Astrocyte (in vitro differentiated cells and primary cell): ENCODE data around the gene TOP3A. TPM values are rescaled to one million over a fixed set of nuclear protein-coding genes. Genes with fewer than 3 reads are reported as not detected.

Experiments
- DNase-seq: peaks from one replicate; pipeline ENCODE4 v3.0.0-alpha.2; 2010; ENCODE audit warnings: low read depth
- FAIRE-seq: peaks from 2 replicates; lab custom pipeline; 2011; peaks lifted over from hg19 to GRCh38; lab: Jason Lieb, UNC
- H2AFZ ChIP-seq: 2 replicates; pipeline ENCODE4 v1.6.0; 2012; ENCODE audit warnings: low read depth, low read length, inconsistent platforms
- H3K27ac ChIP-seq: 2 replicates; pipeline ENCODE4 v1.5.1; 2011; ENCODE audit warnings: low read depth, low read length, inconsistent platforms
- H3K27me3 ChIP-seq: 2 replicates; pipeline ENCODE4 v1.6.0; 2011; ENCODE audit warnings: low read length, inconsistent platforms; ENCODE audit not compliant: insufficient read depth
- H3K36me3 ChIP-seq: 2 replicates; pipeline ENCODE4 v1.5.1; 2011; ENCODE audit warnings: low read length, inconsistent platforms; ENCODE audit not compliant: insufficient read depth
- H3K4me1 ChIP-seq: 2 replicates; pipeline ENCODE4 v1.5.1; 2011; ENCODE audit warnings: low read length, inconsistent platforms; ENCODE audit not compliant: insufficient read depth
- H3K4me2 ChIP-seq: 2 replicates; pipeline ENCODE4 v1.6.0; 2012; ENCODE audit warnings: low read length, inconsistent platforms
- H3K4me3 ChIP-seq: 2 replicates; pipeline ENCODE4 v1.5.1; 2011; ENCODE audit warnings: low read depth, mild to moderate bottlenecking, low read length, inconsistent platforms; ENCODE audit not compliant: insufficient read depth
- H3K79me2 ChIP-seq: 2 replicates; pipeline ENCODE4 v1.6.0; 2012; ENCODE audit warnings: mild to moderate bottlenecking, low read length, inconsistent platforms; ENCODE audit not compliant: insufficient read depth
- H3K9ac ChIP-seq: 2 replicates; pipeline ENCODE4 v1.6.0; 2012; ENCODE audit warnings: mild to moderate bottlenecking, low read length, inconsistent platforms
- H3K9me3 ChIP-seq: 2 replicates; pipeline ENCODE4 v1.5.1; 2012; ENCODE audit warnings: low read depth, mild to moderate bottlenecking, low read length, inconsistent platforms; ENCODE audit not compliant: insufficient read depth
- H4K20me1 ChIP-seq: 2 replicates; pipeline ENCODE4 v1.6.0; 2012; ENCODE audit warnings: low read length, inconsistent platforms; ENCODE audit not compliant: insufficient read depth
- H3K27ac Mint-ChIP-seq: one replicate; pipeline ENCODE4 v1.8.0; 2021; ENCODE audit warnings: mild to moderate bottlenecking, mixed read lengths; ENCODE audit not compliant: unreplicated experiment
- H3K27me3 Mint-ChIP-seq: one replicate; pipeline ENCODE4 v1.8.0; 2021; ENCODE audit warnings: low read depth, mixed read lengths; ENCODE audit not compliant: unreplicated experiment
- H3K36me3 Mint-ChIP-seq: one replicate; pipeline ENCODE4 v1.8.0; 2021; ENCODE audit warnings: low read depth, mixed read lengths; ENCODE audit not compliant: unreplicated experiment
- H3K4me1 Mint-ChIP-seq: one replicate; pipeline ENCODE4 v1.8.0; 2021; ENCODE audit warnings: low read depth, mixed read lengths; ENCODE audit not compliant: unreplicated experiment
- H3K4me3 Mint-ChIP-seq: one replicate; pipeline ENCODE4 v1.8.0; 2021; ENCODE audit warnings: mild to moderate bottlenecking, moderate library complexity, mixed read lengths; ENCODE audit not compliant: unreplicated experiment
- H3K9me3 Mint-ChIP-seq: one replicate; pipeline ENCODE4 v1.8.0; 2021; ENCODE audit warnings: mild to moderate bottlenecking, mixed read lengths; ENCODE audit not compliant: unreplicated experiment
- EZH2 ChIP-seq: IDR thresholded peaks from 2 replicates; pipeline ENCODE4 v1.6.1; 2012; ENCODE audit warnings: mild to moderate bottlenecking, low read length, inconsistent platforms; ENCODE audit not compliant: insufficient read depth
- total RNA-seq: library from RNA; stranded (reverse); gene quantifications from 2 replicates; pipeline ENCODE4 v1.2.1, GENCODE V29; 2021
- TF ChIP-seq, protein P1 (sequence below): IDR thresholded peaks from 2 replicates; pipeline ENCODE4 v1.5.1; 2011; ENCODE audit warnings: low read depth, mild to moderate bottlenecking, inconsistent platforms, low read length, moderate library complexity; ENCODE audit not compliant: insufficient read depth

The TOP3A gene
- total RNA-seq, 1 donor from 2014 or later = 31.0 TPM

DNA sequence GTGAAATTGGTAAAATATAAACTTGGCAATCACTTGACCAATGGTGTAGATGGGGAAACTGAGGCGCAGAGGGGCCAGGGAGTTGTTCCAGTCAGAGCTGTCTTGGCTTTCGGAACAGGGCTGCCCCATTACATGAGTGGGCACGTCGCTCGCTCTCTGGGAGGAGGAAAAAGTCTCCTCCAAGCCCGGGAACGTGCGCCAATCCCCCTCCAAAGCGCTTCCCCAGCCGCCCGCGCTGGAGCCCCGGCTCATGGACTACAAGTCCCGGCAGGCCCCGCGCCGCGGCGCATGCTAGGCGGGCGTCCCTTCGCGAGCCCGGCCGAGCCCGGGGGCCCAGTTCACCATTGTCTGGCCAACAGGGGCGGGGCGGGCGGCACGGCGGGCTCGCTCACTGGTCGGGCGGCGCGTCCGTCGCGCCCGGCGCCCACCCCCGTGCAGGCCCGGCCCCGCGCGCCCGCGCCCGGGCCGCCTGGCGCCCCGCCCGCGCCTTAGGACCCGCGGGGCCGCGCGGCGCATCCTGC, 89.6 kb downstream of the TOP3A start, which contains the start of gene LLGL1:
Gene LLGL1, plus strand, starts transcription at position 515 of the 521 bp plus-strand sequence. CDS start 48 bp downstream, outside the sequence.
- DNase-seq (peak; percentile 79), FAIRE-seq (no peak)
- H3K9ac ChIP-seq = peak within 1 kb of the TSS; percentile 97
- no peaks in the 10 kb centered on the region for H3K27me3 ChIP-seq
- H3K4me3 ChIP-seq = peak within 1 kb of the TSS; percentile 95
- H3K36me3 Mint-ChIP-seq = no peaks in the 10 kb centered on the region
- peak within 1 kb of the TSS; percentile 94 for H3K27ac Mint-ChIP-seq
- no peaks in the 10 kb centered on the region for H3K27me3 Mint-ChIP-seq
- H4K20me1 ChIP-seq = peaks cover 43% of the 10 kb centered on the region
- peak within 1 kb of the TSS; percentile 88 for H2AFZ ChIP-seq
- H3K4me2 ChIP-seq = peak within 1 kb of the TSS; percentile 100
- peaks cover 5% of the 10 kb centered on the region for H3K4me1 Mint-ChIP-seq
- peaks cover 44% of the 10 kb centered on the region for H3K79me2 ChIP-seq
- H3K4me3 Mint-ChIP-seq = peak within 1 kb of the TSS; percentile 100
- H3K9me3 Mint-ChIP-seq = peaks cover 2% of the 10 kb centered on the region
- H3K4me1 ChIP-seq = peaks cover 27% of the 10 kb centered on the region
- no peaks in the 10 kb centered on the region for H3K36me3 ChIP-seq
- no peak within 1 kb of the TSS for H3K27ac ChIP-seq
- H3K9me3 ChIP-seq = no peaks in the 10 kb centered on the region
- no peak for TF ChIP-seq EZH2
- TF ChIP-seq, protein P1, sequence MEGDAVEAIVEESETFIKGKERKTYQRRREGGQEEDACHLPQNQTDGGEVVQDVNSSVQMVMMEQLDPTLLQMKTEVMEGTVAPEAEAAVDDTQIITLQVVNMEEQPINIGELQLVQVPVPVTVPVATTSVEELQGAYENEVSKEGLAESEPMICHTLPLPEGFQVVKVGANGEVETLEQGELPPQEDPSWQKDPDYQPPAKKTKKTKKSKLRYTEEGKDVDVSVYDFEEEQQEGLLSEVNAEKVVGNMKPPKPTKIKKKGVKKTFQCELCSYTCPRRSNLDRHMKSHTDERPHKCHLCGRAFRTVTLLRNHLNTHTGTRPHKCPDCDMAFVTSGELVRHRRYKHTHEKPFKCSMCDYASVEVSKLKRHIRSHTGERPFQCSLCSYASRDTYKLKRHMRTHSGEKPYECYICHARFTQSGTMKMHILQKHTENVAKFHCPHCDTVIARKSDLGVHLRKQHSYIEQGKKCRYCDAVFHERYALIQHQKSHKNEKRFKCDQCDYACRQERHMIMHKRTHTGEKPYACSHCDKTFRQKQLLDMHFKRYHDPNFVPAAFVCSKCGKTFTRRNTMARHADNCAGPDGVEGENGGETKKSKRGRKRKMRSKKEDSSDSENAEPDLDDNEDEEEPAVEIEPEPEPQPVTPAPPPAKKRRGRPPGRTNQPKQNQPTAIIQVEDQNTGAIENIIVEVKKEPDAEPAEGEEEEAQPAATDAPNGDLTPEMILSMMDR = no peak

DNA sequence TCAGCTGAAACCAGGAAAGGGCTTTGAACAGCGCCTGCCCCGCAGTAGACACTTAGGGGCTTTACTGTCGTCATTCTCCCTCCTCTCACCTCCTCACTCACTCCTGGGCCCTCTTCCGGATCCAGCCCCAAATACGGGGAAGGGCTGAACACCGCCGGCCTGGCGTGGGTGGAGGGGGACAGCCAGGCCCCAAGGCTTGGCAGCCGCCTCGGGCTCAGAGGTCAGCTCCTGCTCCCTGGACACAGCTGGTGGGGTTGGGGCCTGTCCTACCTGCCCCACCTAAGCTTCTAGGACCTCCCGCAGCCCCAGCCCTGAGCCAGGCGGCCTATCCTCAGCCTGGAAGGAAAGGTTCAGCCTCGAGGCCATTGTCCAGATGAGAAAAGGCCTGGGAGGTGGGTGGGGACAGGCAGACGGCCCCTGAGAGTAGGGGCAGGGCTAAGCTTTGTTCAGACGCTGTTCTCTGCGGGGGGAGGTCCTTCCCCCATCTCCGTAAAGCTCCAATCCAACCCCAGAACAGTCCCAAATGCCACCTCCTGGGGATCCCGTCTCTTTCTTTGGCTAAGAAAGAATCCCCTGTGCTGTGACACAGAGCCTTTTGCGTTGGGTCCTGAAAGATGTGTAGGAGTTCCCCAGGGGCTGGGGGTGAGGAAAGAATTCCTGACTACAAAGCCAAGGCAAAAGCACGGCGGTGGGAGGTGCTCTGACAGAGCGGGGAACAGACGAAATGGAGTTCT, 90.2 kb downstream of the TOP3A start:
- FAIRE-seq (no peak), DNase-seq (no peak)
- Histone ChIP-seq H3K79me2 (peaks cover 38% of the 10 kb centered on the region), H3K27me3 (no peaks in the 10 kb centered on the region), H3K4me1 (peaks cover 27% of the 10 kb centered on the region), H4K20me1 (peaks cover 37% of the 10 kb centered on the region), H3K9me3 (no peaks in the 10 kb centered on the region), H3K4me2 (peak overlapping the region; percentile 87), H3K4me3 (peak overlapping the region; percentile 53), H3K27ac (no peak overlapping the region), H3K36me3 (no peaks in the 10 kb centered on the region), H3K9ac (peak overlapping the region; percentile 64), H2AFZ (peak overlapping the region; percentile 84)
- Mint-ChIP-seq H3K27me3 (no peaks in the 10 kb centered on the region), H3K4me1 (peaks cover 5% of the 10 kb centered on the region), H3K9me3 (peaks cover 2% of the 10 kb centered on the region), H3K36me3 (no peaks in the 10 kb centered on the region), H3K4me3 (peak overlapping the region; percentile 88), H3K27ac (peak overlapping the region; percentile 94)
- TF ChIP-seq EZH2 = no peak
- TF ChIP-seq, protein P1 = no peak

DNA sequence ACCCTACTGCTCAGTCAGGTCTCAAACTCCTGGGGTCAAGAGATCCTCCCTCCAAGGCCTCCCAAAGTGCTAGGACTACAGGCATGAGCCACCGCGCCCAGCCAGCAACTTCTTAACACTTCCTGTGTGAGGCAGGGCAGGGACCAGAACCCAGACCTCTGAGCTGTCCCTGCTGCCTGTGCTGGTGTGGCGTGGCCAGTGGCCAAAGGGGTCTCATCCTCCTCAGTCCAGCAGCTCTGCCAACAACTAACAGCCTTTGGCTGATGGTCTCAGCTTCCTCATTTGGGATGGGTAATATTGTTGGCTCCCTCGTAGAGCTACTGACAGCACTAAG, 90.8 kb downstream of the TOP3A start:
- H3K27ac ChIP-seq = no peak overlapping the region
- H3K9me3 Mint-ChIP-seq = peaks cover 2% of the 10 kb centered on the region
- no peaks in the 10 kb centered on the region for H3K9me3 ChIP-seq
- peaks cover 31% of the 10 kb centered on the region for H3K4me1 ChIP-seq
- no peak overlapping the region for H2AFZ ChIP-seq
- H3K4me3 ChIP-seq = no peak overlapping the region
- no peak overlapping the region for H3K27ac Mint-ChIP-seq
- DNase-seq (no peak), FAIRE-seq (no peak)
- H3K36me3 Mint-ChIP-seq = no peaks in the 10 kb centered on the region
- H3K4me3 Mint-ChIP-seq = no peak overlapping the region
- no peaks in the 10 kb centered on the region for H3K27me3 ChIP-seq
- peaks cover 32% of the 10 kb centered on the region for H4K20me1 ChIP-seq
- peaks cover 7% of the 10 kb centered on the region for H3K4me1 Mint-ChIP-seq
- no peak for TF ChIP-seq EZH2
- TF ChIP-seq, protein P1 = no peak
- no peaks in the 10 kb centered on the region for H3K36me3 ChIP-seq
- no peak overlapping the region for H3K4me2 ChIP-seq
- no peaks in the 10 kb centered on the region for H3K27me3 Mint-ChIP-seq
- no peak overlapping the region for H3K9ac ChIP-seq
- peaks cover 32% of the 10 kb centered on the region for H3K79me2 ChIP-seq
